ENCODE measurements around the gene VDAC1.

The VDAC1 gene

DNA sequence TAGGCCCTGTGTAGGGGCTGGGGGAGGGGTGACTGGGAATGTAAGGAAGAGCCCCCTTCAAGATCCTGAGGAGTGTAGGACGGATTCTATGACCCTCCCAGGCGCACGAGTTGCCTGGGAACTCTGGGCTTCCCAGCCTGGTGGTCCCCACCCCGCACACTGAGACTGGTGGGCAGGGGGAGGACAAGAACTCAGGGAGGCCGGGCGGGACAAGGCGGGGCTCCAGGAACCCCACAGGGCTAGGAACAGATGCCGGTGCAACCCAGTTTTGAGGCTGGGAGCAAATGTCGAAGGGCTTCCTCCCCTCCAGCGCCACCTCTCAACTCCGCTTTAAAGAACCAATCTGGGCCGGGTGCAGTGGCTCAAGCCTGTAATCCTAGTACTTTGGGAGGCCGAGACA lies 1.3 kb upstream of the VDAC1 start:
- DNase-seq (ENCODE audit: low spot score): no peak
- TF ChIP-seq CTCF (IDR thresholded peaks at IDR 0.05; ENCODE audit: extremely low read depth, missing control alignments): no peak

DNA sequence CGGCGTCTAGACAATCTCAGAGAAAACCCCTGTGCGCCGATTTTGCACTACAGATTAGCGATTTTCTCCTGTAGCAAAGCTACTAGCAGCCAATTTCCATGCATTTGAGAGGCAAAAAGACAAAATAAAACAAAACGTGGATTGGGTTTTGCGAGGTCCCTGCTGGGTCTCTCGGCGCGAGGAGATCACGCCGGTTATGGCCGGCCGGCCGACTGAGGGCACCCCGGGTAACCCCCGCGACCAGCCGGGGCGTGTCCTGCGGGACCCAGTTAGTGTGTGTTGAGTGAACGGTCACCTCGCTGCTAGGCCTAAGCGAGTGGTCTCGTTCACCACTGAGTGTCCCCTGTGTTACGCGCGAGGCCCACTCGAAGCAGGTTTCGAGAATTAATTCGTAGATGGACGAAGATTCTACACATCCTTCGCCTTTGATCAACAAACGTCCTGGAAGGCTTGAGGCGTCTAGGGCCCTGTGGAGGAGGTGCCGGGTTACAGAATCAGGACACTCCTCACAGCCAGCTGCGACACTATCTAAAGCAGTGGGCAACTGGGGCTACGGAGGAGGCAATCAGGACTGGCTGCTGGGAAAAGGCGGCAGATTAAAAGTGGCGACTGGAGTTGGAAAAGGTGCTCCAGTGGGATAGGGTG lies 764 bp upstream of the VDAC1 start:
- no peak for TF ChIP-seq CTCF (IDR thresholded peaks at IDR 0.05; ENCODE audit: extremely low read depth, missing control alignments)
- peak; percentile 65 for DNase-seq (ENCODE audit: low spot score)

DNA sequence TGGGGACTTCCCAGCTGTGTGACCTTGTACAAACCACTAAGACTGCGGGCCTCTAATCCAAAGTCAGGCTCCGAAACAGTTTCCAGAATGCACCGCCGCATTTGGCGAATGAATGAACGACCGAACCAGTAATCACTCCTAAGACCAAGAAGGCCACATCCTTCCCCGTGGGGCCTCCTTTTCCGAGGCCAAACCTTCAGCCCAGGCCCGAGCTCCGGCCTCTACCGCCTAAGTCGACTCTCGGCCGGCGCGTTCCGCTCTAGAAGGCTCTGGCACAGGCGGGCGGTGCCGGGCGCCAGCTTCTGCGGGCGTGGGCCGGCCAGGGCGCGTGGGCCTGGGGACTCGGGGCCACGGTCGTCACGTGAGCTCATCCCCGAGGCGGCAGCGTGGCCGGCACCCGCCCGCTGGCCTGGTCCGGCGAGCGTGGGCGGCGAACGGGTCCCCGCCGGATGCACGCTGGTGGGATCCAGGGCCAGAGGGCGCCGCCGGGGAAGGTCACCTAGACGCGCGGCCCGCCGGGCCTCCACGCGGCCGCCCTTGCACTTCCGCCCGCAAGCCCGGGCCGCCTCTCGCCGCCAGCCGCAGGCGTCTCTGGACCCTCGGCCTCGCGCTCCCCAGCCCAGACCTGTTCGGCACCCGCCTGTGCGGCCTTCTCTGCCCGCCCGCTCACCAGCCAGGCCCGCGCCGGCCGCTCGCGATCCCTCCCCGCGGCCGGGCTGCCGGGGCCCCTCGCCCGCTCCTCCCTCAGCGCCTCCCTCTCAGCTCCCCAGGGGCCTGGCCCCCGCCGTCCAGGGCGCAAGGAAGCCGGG lies 754 bp downstream of the VDAC1 start:
- TF ChIP-seq CTCF (IDR thresholded peaks at IDR 0.05; ENCODE audit: extremely low read depth, missing control alignments): no peak
- peak; percentile 86 for DNase-seq (ENCODE audit: low spot score)

- DNase-seq (ENCODE audit: low spot score): no peak
- TF ChIP-seq CTCF (IDR thresholded peaks at IDR 0.05; ENCODE audit: extremely low read depth, missing control alignments): no peak
These were observed 1.5 kb downstream of the VDAC1 start for GRCh38 chr5:134003064-134003816.

- no peak for DNase-seq (ENCODE audit: low spot score)
- no peak for TF ChIP-seq CTCF (IDR thresholded peaks at IDR 0.05; ENCODE audit: extremely low read depth, missing control alignments)
These were observed 2.6 kb downstream of the VDAC1 start for GRCh38 chr5:134001938-134002731.

GRCh38 chr5:134000696-134001453 lies 3.9 kb downstream of the VDAC1 start:
- no peak for TF ChIP-seq CTCF (IDR thresholded peaks at IDR 0.05; ENCODE audit: extremely low read depth, missing control alignments)

More at GRCh38 chr5:134000696-134001453, 3.9 kb downstream of the VDAC1 start:
- no peak for DNase-seq (ENCODE audit: low spot score)

All from GM20000 (cell line).